ENCODE results near the gene TMED7.
A peak's percentile ranks its signal among the peaks of the same experiment; 100 is the strongest.

The TMED7 gene

DNA sequence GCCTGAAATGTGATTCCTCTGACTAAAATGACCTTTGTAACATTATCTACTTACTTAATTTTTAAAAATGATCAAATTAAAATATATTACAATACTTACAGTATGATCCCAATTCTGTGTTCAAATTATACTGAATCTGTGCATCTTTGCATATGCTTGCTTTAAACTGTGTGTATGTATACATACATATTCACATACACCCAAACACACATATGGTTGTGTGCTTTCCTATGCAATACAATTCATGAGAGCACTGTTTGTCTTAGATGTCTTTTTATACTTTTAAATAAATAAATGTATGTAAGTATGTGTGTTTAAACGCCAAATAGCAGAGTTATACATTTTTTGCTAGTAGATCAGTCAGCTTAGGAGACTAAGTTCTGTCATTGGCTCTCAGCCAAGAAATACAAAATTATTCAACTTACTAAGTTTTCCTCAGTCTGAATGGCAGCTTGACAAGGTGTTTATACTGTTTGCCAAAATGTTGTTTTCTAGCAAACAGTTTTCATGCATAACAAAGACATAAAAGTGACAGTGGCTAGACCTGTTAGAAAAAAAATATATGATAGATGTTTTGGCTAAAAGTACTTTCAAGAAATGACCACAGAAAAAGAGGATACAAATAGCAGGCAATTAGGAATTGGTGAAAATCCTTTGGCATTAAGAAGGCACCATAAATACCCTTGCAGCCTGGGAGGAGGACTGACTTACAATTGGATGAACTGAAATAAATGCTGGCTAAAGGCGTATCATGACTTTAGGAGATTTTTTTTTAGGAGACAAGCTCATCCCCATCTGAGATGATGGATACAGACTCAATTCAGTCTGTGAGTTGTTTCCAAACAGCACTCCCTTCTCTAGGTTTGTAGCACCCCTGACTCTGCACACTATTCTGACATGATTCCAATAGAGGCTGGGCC lies 31.4 kb downstream of the TMED7 start:
- TF ChIP-seq, protein P1, sequence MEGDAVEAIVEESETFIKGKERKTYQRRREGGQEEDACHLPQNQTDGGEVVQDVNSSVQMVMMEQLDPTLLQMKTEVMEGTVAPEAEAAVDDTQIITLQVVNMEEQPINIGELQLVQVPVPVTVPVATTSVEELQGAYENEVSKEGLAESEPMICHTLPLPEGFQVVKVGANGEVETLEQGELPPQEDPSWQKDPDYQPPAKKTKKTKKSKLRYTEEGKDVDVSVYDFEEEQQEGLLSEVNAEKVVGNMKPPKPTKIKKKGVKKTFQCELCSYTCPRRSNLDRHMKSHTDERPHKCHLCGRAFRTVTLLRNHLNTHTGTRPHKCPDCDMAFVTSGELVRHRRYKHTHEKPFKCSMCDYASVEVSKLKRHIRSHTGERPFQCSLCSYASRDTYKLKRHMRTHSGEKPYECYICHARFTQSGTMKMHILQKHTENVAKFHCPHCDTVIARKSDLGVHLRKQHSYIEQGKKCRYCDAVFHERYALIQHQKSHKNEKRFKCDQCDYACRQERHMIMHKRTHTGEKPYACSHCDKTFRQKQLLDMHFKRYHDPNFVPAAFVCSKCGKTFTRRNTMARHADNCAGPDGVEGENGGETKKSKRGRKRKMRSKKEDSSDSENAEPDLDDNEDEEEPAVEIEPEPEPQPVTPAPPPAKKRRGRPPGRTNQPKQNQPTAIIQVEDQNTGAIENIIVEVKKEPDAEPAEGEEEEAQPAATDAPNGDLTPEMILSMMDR (IDR thresholded peaks at IDR 0.05; ENCODE audit: low read depth, low read length) = no peak
- no peaks in the 10 kb centered on the region for H3K4me1 ChIP-seq
- no peaks in the 10 kb centered on the region for H3K9me3 ChIP-seq
- no peak overlapping the region for H3K4me3 ChIP-seq (ENCODE audit: low read depth, low read length)
- no peaks in the 10 kb centered on the region for H3K27me3 ChIP-seq
- DNase-seq = no peak
- no peaks in the 10 kb centered on the region for H3K36me3 ChIP-seq

DNA sequence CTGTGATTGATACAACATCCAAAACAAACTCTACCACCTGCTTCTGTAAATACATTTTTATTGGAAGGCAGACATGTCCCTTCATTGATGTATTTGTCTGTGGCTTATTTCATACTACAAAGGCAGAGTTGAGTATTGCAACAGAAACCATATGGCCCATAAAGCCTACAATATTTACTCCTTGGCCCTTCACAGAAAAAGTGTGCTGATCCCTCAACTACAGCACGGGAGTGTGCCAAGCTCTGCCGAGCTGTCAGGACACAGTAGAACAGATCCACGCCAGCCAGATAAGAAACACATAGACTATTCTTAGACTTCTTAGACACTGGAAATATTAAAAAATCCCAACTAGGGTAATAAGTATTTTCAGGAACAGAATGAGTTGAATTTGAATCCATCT lies 36.8 kb downstream of the TMED7 start:
- TF ChIP-seq, protein P1 (IDR thresholded peaks at IDR 0.05; ENCODE audit: low read depth, low read length) = no peak
- no peaks in the 10 kb centered on the region for H3K4me1 ChIP-seq
- H3K27me3 ChIP-seq = no peaks in the 10 kb centered on the region
- DNase-seq = no peak
- no peaks in the 10 kb centered on the region for H3K9me3 ChIP-seq
- H3K36me3 ChIP-seq = no peaks in the 10 kb centered on the region
- no peak overlapping the region for H3K4me3 ChIP-seq (ENCODE audit: low read depth, low read length)

DNA sequence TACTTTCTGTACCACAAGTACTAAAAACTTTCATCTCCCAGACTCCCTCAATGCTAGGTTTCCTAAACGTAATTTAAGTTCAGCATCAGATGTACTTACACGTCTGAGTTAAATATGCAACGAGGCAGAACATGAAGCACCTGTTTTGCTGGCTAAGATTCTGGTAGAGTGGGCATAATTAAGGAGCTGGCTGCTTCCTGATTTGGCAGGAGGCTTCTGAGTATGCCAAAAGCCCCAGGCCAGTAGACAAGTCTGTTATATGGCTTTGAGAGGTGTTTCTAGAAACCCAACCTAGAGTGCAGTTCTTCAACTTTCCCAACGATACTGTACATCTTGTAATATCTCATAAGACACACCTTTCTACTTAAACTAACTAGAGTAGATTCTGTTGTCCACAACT lies 37.2 kb downstream of the TMED7 start:
- no peak for DNase-seq
- H3K4me3 ChIP-seq (ENCODE audit: low read depth, low read length) = no peak overlapping the region
- TF ChIP-seq, protein P1 (IDR thresholded peaks at IDR 0.05; ENCODE audit: low read depth, low read length) = no peak

DNA sequence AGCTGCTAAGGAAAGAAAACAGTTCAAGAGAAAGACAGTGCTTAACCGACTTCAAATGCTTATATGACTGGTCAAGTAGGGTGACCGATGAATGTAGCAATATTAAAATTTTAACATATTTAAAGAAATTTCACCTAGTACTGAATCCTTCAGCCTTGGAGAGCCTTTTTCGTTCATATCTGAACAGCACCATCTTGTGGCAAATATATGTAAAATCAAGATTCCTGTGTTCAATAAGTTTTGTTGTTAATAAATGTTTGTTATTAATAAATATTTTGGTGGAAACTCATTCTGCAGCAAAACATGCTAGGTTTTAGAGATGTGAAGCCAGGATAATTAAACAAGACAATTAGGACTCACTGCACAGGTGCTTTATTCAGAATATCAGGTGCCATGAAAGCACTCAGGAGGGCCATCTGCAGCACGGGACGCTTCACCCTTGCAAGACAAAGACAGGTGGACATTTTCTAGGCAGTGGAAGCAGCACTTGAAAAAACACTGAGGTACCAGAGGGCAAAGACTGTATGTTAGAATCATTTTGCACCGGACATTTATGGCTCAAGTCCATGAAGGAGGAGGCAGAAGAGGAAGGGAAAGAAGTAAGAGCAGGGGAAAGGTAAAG lies 39.2 kb downstream of the TMED7 start:
- no peaks in the 10 kb centered on the region; the same call in 1 of the 2 replicates for H3K4me1 ChIP-seq
- no peak overlapping the region for H3K4me3 ChIP-seq (ENCODE audit: low read depth, low read length)
- no peak for DNase-seq
- no peaks in the 10 kb centered on the region for H3K9me3 ChIP-seq
- no peaks in the 10 kb centered on the region for H3K36me3 ChIP-seq
- TF ChIP-seq, protein P1 (IDR thresholded peaks at IDR 0.05; ENCODE audit: low read depth, low read length) = peak; percentile 53
- H3K27me3 ChIP-seq = no peaks in the 10 kb centered on the region

More for the DNA sequence above, 37.2 kb downstream of the TMED7 start:
- Histone ChIP-seq H3K4me1 (no peaks in the 10 kb centered on the region), H3K27me3 (no peaks in the 10 kb centered on the region), H3K9me3 (no peaks in the 10 kb centered on the region), H3K36me3 (no peaks in the 10 kb centered on the region)

DNA sequence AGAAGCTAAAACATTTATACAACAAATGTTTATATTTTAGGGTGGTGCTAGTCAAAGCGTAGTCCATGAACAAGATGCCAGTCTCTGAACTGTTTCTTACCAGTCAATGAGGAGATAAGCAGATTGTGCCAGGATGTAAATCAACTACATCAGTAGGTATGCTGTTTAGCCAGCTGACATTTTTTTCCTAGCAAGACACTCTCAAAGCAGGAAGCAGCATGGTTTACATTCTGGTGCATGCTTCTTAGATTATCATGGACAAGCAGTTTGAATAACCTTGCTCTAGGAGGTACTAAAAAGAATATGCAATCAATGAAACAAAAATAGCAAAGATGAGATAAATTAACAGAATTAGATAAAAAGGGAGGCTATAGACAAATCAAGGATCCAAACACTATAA lies 40.6 kb downstream of the TMED7 start:
- H3K4me1 ChIP-seq = no peaks in the 10 kb centered on the region; the same call in 1 of the 2 replicates
- H3K27me3 ChIP-seq = no peaks in the 10 kb centered on the region
- no peak overlapping the region for H3K4me3 ChIP-seq (ENCODE audit: low read depth, low read length)
- H3K9me3 ChIP-seq = no peaks in the 10 kb centered on the region
- DNase-seq = no peak
- TF ChIP-seq, protein P1 (IDR thresholded peaks at IDR 0.05; ENCODE audit: low read depth, low read length) = no peak
- H3K36me3 ChIP-seq = no peaks in the 10 kb centered on the region

DNA sequence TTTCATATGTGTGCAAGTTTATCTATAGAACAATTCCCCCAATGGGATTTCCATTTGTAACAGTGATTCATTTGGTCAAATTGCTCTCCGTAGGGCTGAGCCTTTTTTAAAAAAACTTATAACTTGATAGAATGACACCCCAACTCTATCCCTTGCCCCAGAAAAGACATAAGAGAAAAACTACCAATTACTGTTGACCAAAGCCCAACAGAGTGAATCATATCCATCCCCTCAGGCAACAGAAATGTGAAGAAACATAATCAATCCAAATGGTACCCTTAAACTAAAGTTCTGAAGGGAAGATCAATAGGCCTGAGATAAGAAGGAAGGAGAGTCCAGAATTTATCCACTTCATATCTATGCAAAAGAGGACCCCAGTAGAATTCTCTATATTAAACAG lies 41.3 kb downstream of the TMED7 start:
- TF ChIP-seq, protein P1 (IDR thresholded peaks at IDR 0.05; ENCODE audit: low read depth, low read length) = no peak
- Histone ChIP-seq H3K27me3 (no peaks in the 10 kb centered on the region), H3K36me3 (no peaks in the 10 kb centered on the region), H3K9me3 (no peaks in the 10 kb centered on the region), H3K4me1 (no peaks in the 10 kb centered on the region; the same call in 1 of the 2 replicates), H3K4me3 (ENCODE audit: low read depth, low read length) (no peak overlapping the region)
- no peak for DNase-seq

All from BE2C (cell line).